GM18858 (cell line): ENCODE results near the gene THBS4.

Experiments
- ATAC-seq: cut with Tn5 transposase; IDR thresholded peaks from one replicate; pipeline ENCODE4 v1.9.1; 2021; ENCODE audit not compliant: unreplicated experiment

Gene THBS4

GRCh38 chr5:80116000-80116399 lies 80.9 kb downstream of the THBS4 start:
- no peak for ATAC-seq

GRCh38 chr5:80116465-80116864 lies 81.3 kb downstream of the THBS4 start:
- ATAC-seq: no peak

DNA sequence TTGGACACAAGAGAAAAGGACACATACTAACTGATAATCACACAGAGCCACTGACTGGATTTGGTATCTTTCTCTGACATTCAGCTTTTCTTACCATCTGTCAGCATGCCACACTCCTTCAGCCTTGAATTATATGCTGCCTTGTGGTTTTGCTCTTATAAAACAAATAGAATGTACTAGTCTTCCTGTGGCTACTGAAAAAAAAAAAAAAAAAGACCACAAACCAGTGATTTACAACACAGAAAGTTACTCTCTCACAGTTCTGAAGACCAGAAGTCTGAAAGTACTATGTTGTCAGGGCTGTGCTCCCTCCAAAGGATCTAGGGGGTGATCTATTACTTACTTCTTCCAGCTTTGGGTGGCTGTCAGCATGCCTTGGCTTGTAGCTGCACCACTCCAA lies 82.3 kb downstream of the THBS4 start:
- ATAC-seq: no peak

- ATAC-seq: no peak
Observed at GRCh38 chr5:80119372-80119771, 84.2 kb downstream of the THBS4 start.

- ATAC-seq: no peak
Observed at GRCh38 chr5:80122579-80122978, 87.4 kb downstream of the THBS4 start.

DNA sequence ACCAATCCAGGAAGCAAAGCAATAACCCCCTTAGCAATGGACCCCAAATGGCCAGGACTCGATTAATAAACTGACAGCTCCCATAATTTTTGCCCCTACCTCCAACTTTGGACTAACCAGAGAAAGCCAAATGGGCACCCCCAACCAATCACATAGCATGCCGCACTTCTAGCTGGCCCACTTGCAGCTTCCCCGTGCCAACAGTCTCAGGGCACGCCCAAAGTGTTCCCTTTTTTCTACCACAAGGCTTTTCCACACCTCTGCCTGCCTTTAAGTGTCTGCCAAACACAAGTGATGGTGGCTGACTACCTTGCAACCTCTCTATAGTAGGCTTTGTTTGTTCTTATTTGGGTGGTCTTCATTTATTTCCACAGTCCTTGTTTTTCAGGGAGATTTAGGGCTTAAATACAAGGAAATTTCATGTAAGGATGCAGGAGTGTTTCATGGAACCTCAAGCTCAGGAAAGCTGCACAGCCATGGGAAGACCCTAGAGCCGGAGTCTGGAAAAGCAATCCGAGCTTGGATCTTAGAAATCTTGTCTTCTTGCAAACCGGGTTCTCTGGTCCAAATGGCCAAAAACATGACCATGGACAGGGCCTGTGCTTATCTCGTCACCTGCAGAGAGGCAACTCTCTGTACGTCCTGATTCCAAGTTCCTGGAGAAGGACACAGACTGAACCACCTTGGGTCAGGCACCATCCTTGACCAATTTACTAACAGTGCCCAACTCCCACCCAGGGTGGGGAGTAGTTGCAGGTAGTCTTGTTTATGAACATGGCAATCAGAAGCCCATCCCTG lies 89.2 kb downstream of the THBS4 start:
- no peak for ATAC-seq

DNA sequence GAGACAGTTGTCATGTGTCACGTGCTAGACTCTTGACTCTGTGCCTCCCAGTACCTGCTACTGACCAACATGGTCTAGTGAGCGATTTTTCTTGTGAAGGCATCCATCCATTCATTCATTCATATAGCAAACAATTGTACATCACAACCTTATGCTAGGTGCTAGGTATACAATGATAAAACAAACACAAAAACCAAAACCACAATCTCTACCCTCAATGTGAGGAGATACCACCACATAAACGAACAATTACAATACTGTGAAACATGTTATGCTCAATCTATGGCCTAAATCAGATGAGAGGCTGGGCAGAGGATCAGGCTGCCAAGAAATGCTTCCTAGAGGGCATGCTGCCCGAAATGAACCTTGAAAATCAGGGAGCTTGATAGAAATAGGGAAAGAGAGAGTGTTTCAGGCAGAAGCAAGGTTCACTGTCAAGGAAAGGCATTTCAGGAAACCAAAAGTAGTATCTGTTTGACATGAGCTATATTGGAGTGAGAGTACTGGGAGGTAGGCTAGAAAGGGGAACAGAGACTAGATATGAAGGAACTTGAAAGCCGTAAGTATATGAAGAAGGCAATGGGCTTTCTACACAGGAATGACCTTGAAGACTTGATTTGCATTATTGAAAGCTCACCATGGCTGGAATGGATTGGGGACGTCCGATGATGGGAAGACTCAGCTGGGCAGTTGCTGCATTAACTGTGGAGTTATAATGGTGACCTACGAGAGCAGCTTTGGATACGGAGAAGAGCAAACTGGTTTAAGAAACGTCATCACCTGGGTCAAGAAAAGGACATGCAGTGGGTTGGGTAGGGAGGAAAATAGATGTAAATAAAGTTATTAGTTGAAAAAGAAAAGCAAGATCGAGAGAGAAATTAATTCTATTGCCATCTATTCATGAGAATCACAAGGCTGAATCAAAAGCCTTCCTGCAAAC lies 90.1 kb downstream of the THBS4 start:
- ATAC-seq: peak; percentile 71

DNA sequence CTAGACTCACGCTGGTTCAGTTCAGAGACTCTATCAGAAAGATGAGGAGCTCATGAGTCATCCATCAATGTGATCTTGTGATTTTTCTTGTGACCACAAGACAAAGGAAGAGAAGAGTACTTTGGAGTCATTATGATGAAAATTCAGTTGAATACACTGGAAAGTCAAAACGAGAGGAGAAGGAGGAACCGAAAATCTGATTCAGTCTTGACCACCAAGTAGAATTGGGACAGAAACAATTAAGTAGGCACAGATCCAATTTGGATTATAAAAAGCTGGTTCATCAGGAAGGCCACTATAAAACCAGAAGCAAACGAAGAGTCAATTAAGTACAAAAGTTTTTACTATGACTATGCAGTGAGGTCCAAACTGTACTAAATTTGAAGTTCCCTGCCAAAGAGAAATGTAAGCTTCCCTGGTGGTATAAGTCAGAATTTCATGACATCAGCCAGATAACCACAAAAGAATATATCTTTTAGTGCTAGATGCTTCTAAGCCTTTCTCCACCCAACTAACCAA lies 90.9 kb downstream of the THBS4 start:
- peak; percentile 44 for ATAC-seq

DNA sequence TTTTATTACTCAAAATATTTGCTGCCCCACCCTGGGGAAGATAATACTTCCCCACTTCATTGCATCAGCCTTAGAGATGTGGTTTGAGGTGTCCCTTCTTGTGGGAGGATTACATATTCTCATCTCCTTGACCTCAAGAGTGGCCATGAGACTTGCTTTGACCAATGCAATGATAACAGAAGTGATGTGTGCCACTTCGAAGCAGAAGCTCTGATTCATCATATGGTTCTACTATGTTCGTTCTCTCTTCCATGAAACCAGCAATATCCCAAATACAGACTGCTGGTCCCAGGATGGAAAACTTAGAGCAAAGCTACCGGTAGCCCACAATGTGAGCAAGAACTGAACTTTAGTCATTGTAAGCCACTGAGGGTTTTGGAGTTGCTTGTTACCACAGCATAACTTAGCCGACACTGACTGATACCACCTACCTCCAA lies 92.0 kb downstream of the THBS4 start:
- no peak for ATAC-seq

DNA sequence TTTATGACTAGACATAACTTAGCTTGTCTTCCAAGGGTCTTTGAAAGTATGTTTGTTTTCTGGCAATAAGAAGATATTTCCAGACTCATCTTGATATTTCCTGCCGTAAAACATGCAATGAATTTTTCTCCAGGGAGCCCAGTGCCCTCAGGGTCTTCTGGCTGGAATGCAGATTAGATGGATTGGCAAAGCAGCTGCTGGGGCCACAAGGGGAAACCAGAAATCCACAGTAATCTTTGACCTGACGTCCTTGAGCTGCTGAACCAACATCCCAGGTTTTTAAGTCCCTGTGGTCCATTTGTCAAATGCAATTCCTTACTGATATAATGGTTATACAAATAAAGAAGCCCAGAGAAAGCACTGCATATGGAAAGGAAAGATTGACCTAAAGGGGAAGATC lies 93.0 kb downstream of the THBS4 start:
- ATAC-seq: no peak

DNA sequence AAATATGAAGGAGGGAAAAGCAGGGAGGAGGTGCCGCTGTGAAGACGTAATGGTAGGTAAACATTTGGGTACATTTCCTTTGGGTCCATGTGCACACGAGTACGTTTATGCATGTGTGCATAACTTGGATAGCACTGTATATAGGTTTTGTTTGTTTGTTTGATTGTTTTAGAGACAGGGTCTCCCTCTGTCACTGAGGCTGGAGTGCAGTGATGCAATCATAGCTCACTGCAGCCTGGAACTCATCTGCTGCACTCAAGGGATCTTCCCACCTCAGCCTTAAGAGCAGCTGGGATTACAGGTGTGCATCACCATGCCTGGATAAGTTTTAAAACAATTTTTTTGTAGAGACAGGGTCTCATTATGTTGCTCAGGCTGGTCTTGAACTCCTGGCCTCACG lies 94.0 kb downstream of the THBS4 start:
- no peak for ATAC-seq
